H1 (cell line): ENCODE data around the gene CCDC159.

Experiments used
- BCL11A ChIP-seq, 2 experiments: IDR thresholded peaks; one replicate each; pipeline ENCODE4 v1.6.1; 2011; ENCODE audit warnings: low read depth in 2 of 2, low read length in 2 of 2, mild to moderate bottlenecking in 2 of 2
- CHD2 ChIP-seq: IDR thresholded peaks from 2 replicates; pipeline ENCODE4 v1.6.1; 2012; ENCODE audit warnings: low read length, improper control_type of control experiment
- CTCF ChIP-seq, 3 experiments: IDR thresholded peaks; 1 replicate in 2 of 3; 2 replicates in 1 of 3; pipeline versions ENCODE4 v1.5.1 to v1.6.1; 2011; ENCODE audit warnings: low read length in 3 of 3, mild to moderate bottlenecking in 3 of 3, inconsistent platforms in 2 of 3, low read depth in 1 of 3, moderate library complexity in 1 of 3; ENCODE audit not compliant: insufficient read depth in 1 of 3; ENCODE audit errors: control extremely low read depth in 1 of 3
- POLR2A ChIP-seq, 2 experiments: IDR thresholded peaks; 1 replicate in 1 of 2; 2 replicates in 1 of 2; pipeline ENCODE4 v1.6.1; 2011; ENCODE audit warnings: low read depth in 2 of 2, low read length in 2 of 2, mild to moderate bottlenecking in 2 of 2; ENCODE audit errors: control extremely low read depth in 1 of 2
- POLR2AphosphoS5 ChIP-seq: IDR thresholded peaks from 2 replicates; pipeline ENCODE4 v1.6.1; 2011; ENCODE audit warnings: low read depth, low read length
- RNF2 ChIP-seq: fragments of 200-900, 300-1000 bp; sonication (generic); IDR thresholded peaks from 2 replicates; pipeline ENCODE4 v1.7.1; 2016; ENCODE audit warnings: borderline replicate concordance, low read depth, mild to moderate bottlenecking, antibody characterized with exemption, low read length; ENCODE audit not compliant: poor library complexity, severe bottlenecking; ENCODE audit errors: missing control alignments
- ZNF274 ChIP-seq: IDR thresholded peaks from 2 replicates; pipeline ENCODE4 v1.7.0; 2012; ENCODE audit warnings: low read length, borderline replicate concordance; ENCODE audit errors: extremely low read depth

DNA sequence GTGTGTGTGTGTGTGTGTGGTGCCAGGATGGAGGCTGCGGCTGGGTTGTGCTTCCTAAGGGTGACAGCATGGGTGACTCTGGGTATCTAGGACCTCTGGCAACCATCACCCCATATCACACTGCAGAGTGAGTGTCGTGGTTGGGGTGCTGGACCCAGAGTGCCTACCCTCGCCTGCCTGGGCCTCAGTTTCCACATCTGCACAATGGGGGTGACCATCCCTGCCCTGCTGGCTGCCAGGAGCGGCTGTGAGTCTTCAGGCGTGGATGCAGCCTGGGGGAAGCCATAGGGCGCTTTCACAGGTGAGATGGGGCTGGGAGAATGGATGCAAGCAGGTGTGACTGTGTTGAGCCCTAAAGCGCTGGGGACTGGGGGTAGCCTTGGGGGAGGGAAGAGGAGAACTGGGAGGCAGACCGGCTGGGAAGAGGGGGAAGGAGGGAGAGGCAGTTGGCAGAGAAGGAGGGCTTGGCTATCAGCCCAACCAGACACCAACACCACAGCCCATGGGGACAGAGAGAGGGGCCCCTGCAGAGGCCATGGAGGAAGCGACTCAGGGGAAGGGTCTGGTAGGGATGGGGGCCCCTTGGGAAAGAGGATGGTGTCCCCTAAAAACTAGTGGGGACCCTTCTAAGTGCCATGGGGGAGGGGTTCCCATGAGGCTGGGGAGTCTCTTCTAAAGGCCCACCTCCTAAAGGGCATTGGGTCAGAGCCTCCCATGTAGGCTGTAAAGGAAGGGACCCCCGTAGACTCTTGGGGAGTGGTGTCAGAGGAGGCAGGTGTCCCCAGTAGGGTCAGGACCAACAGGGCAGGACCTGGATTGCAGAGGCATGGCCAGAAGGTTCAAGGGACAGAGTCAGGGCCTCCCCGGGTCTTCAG is 10.6 kb downstream of the CCDC159 start:
- no peak for TF ChIP-seq BCL11A (IDR thresholded peaks at IDR 0.05; ENCODE audit: low read depth in 2 of 2, low read length in 2 of 2)
- TF ChIP-seq POLR2A (IDR thresholded peaks at IDR 0.05; ENCODE audit: control extremely low read depth in 1 of 2, low read depth in 2 of 2, low read length in 2 of 2), result no peak
- no peak for TF ChIP-seq CTCF (IDR thresholded peaks at IDR 0.05; ENCODE audit: control extremely low read depth in 1 of 3, insufficient read depth in 1 of 3, low read depth in 1 of 3, low read length in 3 of 3)
- no peak for TF ChIP-seq CHD2
- no peak for TF ChIP-seq POLR2AphosphoS5
- TF ChIP-seq ZNF274, result no peak
- TF ChIP-seq RNF2, result no peak
